GM23338 (cell line): Measurements from ENCODE around the gene PSMD13.

Source experiments
- CREB1 ChIP-seq: fragments of 250-450 bp; sonication (Bioruptor Pico); IDR thresholded peaks from 2 replicates; pipeline ENCODE4 v1.5.0; 2020; ENCODE audit warnings: low read depth, mild to moderate bottlenecking, moderate library complexity
- CTCF ChIP-seq, 2 experiments: fragments of 200-600 bp in 1 of 2; sonication (generic) in 1 of 2; conservative IDR thresholded peaks; 2 replicates each; pipeline versions ENCODE4 v1.5.1 to v1.6.1; 2016 to 2017; ENCODE audit warnings: antibody characterized with exemption in 2 of 2, low read depth in 2 of 2, mild to moderate bottlenecking in 2 of 2, moderate library complexity in 1 of 2
- ETS1 ChIP-seq: IDR thresholded peaks from 2 replicates; pipeline ENCODE4 v1.6.1; 2016; ENCODE audit warnings: antibody characterized with exemption
- EZH2 ChIP-seq: fragments of 200-600 bp; sonication (generic); IDR thresholded peaks from one replicate; pipeline ENCODE4 v1.8.0; 2017; ENCODE audit warnings: antibody characterized with exemption, mild to moderate bottlenecking, low read depth; ENCODE audit not compliant: unreplicated experiment
- EZH2phosphoT487 ChIP-seq: fragments of 200-600 bp; sonication (generic); IDR thresholded peaks from one replicate; pipeline ENCODE4 v1.8.1; 2018; ENCODE audit warnings: antibody characterized with exemption; ENCODE audit not compliant: unreplicated experiment
- JUNB ChIP-seq: IDR thresholded peaks from one replicate; pipeline ENCODE4 v1.6.1; 2016; ENCODE audit warnings: antibody characterized with exemption; ENCODE audit not compliant: unreplicated experiment
- NANOG ChIP-seq: IDR thresholded peaks from 2 replicates; pipeline ENCODE4 v1.6.1; 2016; ENCODE audit warnings: antibody characterized with exemption, borderline replicate concordance
- POLR2AphosphoS5 ChIP-seq: IDR thresholded peaks from 2 replicates; pipeline ENCODE4 v1.6.1; 2016; ENCODE audit warnings: antibody characterized with exemption, low read depth
- ZNF114 ChIP-seq: fragments of 250-450 bp; sonication (Bioruptor Pico); IDR thresholded peaks from 2 replicates; pipeline ENCODE4 v1.5.0; 2020; ENCODE audit warnings: mild to moderate bottlenecking, moderate library complexity
- TF ChIP-seq, protein P1 (sequence below): IDR thresholded peaks from one replicate; pipeline ENCODE4 v1.6.1; 2018; ENCODE audit warnings: antibody characterized with exemption; ENCODE audit not compliant: unreplicated experiment

DNA sequence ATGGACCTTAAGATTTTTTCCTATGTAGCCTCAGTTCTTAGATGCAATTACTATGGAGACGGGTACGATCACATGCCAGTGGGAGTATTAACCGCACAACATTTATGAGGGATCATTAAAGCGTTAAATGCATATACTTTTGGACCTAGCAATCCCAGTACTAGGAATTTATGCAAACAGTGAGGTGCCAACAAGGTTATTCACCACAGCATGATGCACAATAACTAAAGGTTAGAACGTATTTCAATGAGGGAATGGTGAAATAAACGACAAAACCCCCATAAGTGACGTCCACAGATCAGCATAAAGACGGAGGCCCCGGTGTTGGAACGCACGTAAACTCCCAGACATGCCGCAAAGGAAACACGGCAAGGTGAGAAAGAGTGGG, 1.2 kb upstream of the PSMD13 start:
- TF ChIP-seq CTCF (conservative IDR thresholded peaks at IDR 0.05; ENCODE audit: low read depth in 2 of 2) = no peak
- TF ChIP-seq EZH2 = no peak
- no peak for TF ChIP-seq EZH2phosphoT487
- no peak for TF ChIP-seq POLR2AphosphoS5
- no peak for TF ChIP-seq NANOG
- no peak for TF ChIP-seq CREB1 (CRISPR knock-in tag)
- no peak for TF ChIP-seq ZNF114 (CRISPR knock-in tag)
- TF ChIP-seq, protein P1, sequence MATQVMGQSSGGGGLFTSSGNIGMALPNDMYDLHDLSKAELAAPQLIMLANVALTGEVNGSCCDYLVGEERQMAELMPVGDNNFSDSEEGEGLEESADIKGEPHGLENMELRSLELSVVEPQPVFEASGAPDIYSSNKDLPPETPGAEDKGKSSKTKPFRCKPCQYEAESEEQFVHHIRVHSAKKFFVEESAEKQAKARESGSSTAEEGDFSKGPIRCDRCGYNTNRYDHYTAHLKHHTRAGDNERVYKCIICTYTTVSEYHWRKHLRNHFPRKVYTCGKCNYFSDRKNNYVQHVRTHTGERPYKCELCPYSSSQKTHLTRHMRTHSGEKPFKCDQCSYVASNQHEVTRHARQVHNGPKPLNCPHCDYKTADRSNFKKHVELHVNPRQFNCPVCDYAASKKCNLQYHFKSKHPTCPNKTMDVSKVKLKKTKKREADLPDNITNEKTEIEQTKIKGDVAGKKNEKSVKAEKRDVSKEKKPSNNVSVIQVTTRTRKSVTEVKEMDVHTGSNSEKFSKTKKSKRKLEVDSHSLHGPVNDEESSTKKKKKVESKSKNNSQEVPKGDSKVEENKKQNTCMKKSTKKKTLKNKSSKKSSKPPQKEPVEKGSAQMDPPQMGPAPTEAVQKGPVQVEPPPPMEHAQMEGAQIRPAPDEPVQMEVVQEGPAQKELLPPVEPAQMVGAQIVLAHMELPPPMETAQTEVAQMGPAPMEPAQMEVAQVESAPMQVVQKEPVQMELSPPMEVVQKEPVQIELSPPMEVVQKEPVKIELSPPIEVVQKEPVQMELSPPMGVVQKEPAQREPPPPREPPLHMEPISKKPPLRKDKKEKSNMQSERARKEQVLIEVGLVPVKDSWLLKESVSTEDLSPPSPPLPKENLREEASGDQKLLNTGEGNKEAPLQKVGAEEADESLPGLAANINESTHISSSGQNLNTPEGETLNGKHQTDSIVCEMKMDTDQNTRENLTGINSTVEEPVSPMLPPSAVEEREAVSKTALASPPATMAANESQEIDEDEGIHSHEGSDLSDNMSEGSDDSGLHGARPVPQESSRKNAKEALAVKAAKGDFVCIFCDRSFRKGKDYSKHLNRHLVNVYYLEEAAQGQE = no peak
- no peak for TF ChIP-seq JUNB
- TF ChIP-seq ETS1 = no peak
